HG03442 (cell line): ENCODE results near the gene CALN1.
"Not testable (repeated sequence)": the region's sequence is repeated elsewhere in the genome, so short reads cannot be mapped to it uniquely, and the experiment has no call there.

Experiments used
- ATAC-seq: cut with Tn5 transposase; IDR thresholded peaks from one replicate; pipeline ENCODE4 v1.9.1; 2021; ENCODE audit warnings: mild to moderate bottlenecking, moderate library complexity; ENCODE audit not compliant: unreplicated experiment

CALN1 gene

GRCh38 chr7:72209006-72209405, 203.1 kb downstream of the CALN1 start:
- ATAC-seq: not testable (repeated sequence)

GRCh38 chr7:72196176-72196575, 216.0 kb downstream of the CALN1 start:
- ATAC-seq: no peak

DNA sequence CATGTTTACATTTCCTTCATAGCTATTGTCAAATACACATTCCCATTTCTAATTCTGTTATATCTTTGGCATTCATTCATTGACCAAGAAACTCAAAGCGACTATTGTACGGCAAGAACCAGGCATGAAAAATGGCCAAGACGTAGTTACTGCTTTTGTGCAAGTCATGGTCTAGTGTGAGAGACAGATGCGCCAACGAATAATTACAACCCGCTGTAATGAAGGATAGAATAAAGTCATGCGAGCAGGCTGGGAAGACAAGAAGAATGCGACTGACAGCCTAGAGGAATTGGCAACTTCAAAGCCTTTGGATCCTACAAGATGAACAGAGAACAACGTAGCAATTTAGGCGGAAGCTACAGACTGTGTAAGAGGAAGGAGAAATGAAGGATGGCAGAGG, 221.2 kb downstream of the CALN1 start:
- ATAC-seq: no peak

DNA sequence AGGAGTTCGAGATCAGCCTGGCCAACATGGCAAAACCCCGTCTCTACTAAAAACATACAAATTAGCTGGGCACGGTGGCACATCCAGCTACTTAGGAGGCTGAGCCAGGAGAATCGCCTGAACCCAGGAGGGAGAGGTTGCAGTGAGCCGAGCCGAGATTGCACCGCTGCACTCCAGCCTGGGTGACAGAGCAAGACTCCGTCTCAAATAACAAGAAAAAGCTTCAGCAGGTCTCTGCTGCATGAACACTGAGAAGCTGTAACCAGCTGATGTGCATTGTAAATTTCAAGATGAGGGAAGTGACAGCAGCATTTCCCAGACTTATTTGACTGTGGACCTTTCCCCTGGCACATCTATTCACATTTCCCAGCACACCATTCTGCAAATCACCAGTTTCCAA, 222.0 kb downstream of the CALN1 start:
- no peak for ATAC-seq

DNA sequence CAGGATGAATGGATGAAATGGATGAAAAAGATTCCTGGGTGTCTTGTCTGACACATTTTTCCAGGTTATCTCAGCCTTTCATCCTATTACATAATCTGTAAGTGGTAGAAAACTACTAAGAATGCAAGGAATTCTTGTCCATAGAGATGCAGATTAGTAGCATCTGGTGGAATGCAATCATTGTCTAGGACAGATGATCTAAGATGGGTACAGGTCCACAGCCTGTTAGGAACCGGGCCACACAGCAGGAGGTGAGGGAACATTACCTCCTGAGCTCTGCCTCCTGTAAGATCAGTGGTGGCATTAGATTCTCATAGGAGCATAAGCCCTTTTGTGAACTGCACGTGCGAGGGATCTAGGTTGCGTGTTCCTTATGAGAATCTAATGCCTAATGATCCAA, 225.0 kb downstream of the CALN1 start:
- no peak for ATAC-seq

- no peak for ATAC-seq
Measured at GRCh38 chr7:72183835-72184234, 228.3 kb downstream of the CALN1 start.

- no peak for ATAC-seq
Measured at GRCh38 chr7:72182036-72182435, 230.1 kb downstream of the CALN1 start.

GRCh38 chr7:72176875-72177274, 235.3 kb downstream of the CALN1 start:
- ATAC-seq: no peak

DNA sequence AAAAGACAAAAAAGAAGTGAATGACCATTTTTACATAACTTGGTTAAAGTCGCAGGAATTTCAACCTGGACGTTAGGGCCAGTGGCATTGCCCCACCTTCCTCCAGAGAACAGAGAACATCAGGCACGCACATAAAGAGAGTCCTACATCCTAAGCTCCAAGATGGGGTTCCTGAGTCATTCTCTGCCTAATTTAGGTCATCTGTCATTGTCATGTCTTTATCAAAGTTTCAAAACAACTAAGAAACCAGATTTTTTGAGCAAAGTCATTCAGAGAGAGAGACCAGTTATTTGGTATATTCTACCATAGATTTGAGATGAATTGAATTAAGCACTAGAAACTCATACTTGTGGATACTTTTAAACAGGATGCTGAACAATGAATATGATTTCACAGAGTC, 241.7 kb downstream of the CALN1 start:
- no peak for ATAC-seq

DNA sequence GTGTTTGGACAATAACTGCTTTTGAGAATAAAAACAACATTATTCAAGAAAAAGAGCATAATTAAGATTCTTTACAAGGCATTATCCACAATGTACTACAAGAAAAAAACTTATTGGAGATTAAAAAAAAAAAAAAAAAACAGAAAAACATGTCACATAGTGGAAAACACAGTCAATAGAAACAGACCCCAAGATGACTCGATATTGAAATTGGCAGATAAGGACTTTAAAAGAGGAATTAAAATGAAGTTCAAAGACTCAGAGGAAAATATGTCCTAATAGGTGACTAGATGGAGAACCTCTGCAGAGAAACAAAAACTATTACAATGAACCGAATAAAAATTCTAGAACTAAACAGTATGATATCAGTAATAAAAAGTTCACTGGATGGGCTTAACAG, 248.9 kb downstream of the CALN1 start:
- ATAC-seq: no peak

GRCh38 chr7:72161534-72161933, 250.6 kb downstream of the CALN1 start:
- no peak for ATAC-seq

GRCh38 chr7:72159911-72160310, 252.2 kb downstream of the CALN1 start:
- no peak for ATAC-seq

DNA sequence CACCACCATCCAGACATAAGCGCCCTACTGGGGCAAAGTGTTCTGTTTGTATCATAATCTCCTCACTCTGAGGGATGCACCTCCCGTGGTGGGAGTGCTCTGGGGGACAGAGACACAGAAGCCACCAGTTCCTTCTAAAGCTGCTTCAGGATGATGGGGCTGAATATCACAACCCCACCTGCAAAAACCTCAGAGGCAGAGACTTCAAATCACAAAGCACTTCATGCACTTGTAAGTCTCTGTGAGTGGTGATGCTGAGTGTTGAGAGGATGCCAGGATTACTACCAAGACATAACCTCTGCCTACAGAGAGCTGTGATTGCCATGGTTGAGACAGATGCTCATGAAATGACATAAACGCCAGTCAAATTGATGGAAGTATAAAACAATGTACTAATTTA, 255.5 kb downstream of the CALN1 start:
- ATAC-seq: no peak

DNA sequence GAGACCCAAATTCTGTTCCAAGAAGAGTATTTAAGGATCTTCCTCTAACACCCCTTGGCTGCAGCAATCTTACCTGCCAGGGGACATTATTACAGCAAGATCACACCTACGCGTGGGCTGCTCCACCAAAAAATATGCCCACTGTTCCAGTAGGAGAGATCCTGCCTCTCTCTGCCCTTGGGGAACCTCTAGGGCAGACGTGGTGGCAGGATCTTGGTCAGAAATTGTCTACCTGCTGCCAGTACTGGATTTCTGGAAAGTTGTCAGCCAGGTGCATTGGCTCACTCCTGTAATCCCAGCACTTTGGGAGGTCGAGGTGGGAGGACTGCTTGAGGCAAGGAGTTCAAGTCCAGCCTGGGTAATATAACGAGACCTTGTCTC, 259.0 kb downstream of the CALN1 start:
- ATAC-seq: no peak

- no peak for ATAC-seq
Measured at GRCh38 chr7:72152161-72153131, 259.7 kb downstream of the CALN1 start.

- ATAC-seq: no peak
Measured at GRCh38 chr7:72140566-72140965, 271.6 kb downstream of the CALN1 start.

DNA sequence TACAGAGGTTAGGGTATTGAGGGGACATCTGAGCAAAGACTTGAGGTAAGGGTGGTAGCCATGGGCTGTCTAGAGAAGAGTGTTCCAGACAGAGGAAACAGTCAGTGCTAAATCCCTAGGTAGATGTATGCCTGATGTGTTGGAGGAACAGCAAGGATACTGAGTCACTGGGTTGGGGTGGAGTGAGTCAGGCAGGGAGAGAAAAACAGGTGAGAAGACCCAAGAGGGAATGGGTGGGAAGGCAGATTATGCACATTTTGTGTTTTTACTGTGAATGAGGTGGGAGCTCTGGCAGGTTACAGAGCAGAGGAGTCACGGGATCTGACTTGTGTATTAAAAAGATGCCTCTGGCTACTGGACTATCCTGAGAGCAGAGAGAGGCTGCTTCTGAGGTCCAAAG, 285.0 kb downstream of the CALN1 start:
- ATAC-seq: no peak

DNA sequence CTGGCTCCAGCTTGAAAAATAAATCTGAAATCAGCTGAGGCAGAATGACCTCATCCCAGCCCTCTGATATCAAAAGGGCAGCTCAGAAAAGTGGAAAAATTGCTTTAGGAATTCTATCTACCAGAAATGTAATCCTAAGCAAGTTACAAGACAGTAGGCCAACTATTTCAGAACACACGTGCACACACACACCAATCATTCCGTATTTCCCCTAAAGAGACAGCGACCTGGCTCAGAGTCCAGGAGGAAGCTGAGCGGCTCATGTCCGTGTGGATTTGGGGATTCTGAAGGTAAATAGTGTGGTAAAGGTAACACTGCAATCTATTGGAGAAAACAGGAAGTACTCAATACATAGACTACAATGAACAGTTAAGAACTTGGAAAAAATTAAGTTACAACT, 288.2 kb downstream of the CALN1 start:
- ATAC-seq: no peak

- no peak for ATAC-seq
Measured at GRCh38 chr7:72118366-72118765, 293.8 kb downstream of the CALN1 start.

- no peak for ATAC-seq
Measured at GRCh38 chr7:72114129-72114528, 298.0 kb downstream of the CALN1 start.

DNA sequence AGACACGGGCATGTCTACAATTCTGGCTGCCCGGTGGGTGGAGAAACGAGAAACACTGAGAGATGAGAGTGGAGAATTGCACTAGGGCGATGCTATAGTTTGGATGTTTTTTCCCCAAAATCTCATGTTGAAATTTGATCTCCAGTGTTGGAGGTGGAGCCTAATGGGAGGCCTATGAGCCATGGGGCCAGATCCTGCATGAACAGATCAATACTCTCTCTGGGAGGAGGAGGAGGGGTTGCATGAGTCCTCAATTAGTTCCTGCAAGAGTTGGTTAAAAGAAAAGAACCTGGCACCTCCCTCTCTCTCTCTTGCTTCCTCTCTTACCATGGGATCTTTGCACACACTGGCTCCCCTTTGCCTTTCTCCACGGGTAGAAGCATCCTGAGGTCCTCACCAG, 299.1 kb downstream of the CALN1 start:
- ATAC-seq: no peak

DNA sequence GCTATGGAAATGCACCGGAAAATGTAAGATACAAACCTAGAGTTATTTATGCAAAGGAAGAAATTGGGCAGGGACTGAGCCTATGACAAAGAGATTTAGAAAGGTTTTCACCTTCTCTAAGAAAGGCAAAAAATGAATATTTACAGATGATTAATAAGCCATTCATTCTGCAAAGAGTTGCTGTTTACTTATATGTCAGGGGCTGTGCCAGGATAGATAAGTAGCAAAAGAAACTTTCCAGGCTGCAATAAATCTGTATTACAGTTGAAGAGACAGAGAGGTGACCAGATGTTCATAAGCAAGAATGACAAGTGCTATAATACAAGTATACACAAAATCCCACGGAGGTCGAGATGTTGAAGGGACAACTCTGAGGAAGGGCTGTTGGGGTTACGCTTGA, 299.6 kb downstream of the CALN1 start:
- no peak for ATAC-seq

DNA sequence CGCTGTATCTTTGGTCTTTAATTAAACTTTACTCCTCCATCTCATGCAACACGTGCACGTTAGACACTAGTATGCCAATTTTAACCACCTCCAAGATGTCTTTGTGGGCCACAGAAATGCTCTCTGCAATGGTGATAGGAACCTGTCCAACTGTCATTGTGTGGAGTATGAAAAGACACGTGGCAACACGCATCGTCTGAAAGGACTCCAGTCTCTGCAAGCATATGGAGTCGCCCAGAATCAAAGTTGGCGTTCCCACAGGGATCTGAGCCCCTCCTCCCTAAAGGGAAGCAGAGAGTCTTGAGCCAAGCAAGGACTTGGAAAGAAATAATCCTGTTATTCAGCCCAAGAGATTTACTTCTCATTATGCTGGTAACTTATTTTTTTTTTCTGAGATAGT, 301.1 kb downstream of the CALN1 start:
- ATAC-seq: no peak
